K562 (cell line): Measurements from ENCODE around the gene NAV2. TPM values are rescaled to one million over a fixed set of nuclear protein-coding genes. Genes with fewer than 3 reads are reported as not detected.
A peak's percentile ranks its signal among the peaks of the same experiment; 100 is the strongest.

ENCODE experiments used
- ATAC-seq: fragments of 200-7000 bp; cut with Tn5 transposase; 3 replicates; pipeline ENCODE4 v1.9.1; 2020; ENCODE audit warnings: moderate library complexity
- BruUV-seq: library from RNA; stranded (reverse); fragments of 400-500 nt; replicated peaks from 2 replicates; lab custom pipeline; 2021; lab: Mats Ljungman, UMichigan
- CTCF ChIA-PET: fragments of 300-600 bp; formaldehyde crosslinking; extraction: SDS; loops from one replicate; lab custom pipeline; 2021; ENCODE audit warnings: low intra/inter-chr PET ratio; lab: Yijun Ruan, JAX
- POLR2A ChIA-PET: fragments of 300-600, 350-650 bp; sonication (Branson Sonifier 250); formaldehyde crosslinking; extraction: SDS; loops from one replicate; lab custom pipeline; 2021; ENCODE audit warnings: antibody characterized with exemption, inconsistent platforms; lab: Yijun Ruan, JAX
- DNase-seq, 4 experiments: peaks; one replicate each; pipeline versions ENCODE4 v3.0.0 to v3.0.0-alpha.2; 2011 to 2018; ENCODE audit warnings: low spot score in 3 of 4, mixed read lengths in 3 of 4; ENCODE audit errors: extremely low read depth in 1 of 4
- FAIRE-seq: peaks from 2 replicates; lab custom pipeline; 2011; peaks lifted over from hg19 to GRCh38; lab: Jason Lieb, UNC
- H2AFZ ChIP-seq: 2 replicates; pipeline ENCODE4 v1.6.0; 2011; ENCODE audit warnings: low read depth, low read length, control low read depth, inconsistent platforms
- H3K27ac ChIP-seq: fragments of 200-600 bp; 3 replicates; pipeline ENCODE4 v1.8.0; 2011; ENCODE audit warnings: low read depth, mild to moderate bottlenecking, control low read depth, inconsistent platforms, low read length, moderate library complexity, mixed read lengths; ENCODE audit errors: extremely low read depth
- H3K27me3 ChIP-seq, 2 experiments: fragments of 300-600 bp in 1 of 2; 2 replicates in 1 of 2; 3 replicates in 1 of 2; pipeline versions ENCODE4 v1.6.0 to v1.8.0; 2011; ENCODE audit warnings: inconsistent platforms in 2 of 2, low read length in 2 of 2, mild to moderate bottlenecking in 1 of 2, mixed read lengths in 1 of 2, moderate library complexity in 1 of 2; ENCODE audit not compliant: control insufficient read depth in 2 of 2, insufficient read depth in 2 of 2
- H3K36me3 ChIP-seq: fragments of 300-600 bp; 3 replicates; pipeline ENCODE4 v1.8.0; 2011; ENCODE audit warnings: mild to moderate bottlenecking, low read length, inconsistent platforms; ENCODE audit not compliant: control insufficient read depth, insufficient read depth
- H3K4me1 ChIP-seq, 2 experiments: fragments of 200-600 bp in 1 of 2; replicated peaks in 1 of 2; 2 replicates in 1 of 2; 3 replicates in 1 of 2; pipeline versions ENCODE4 v1.5.1 to v1.8.0; 2011; ENCODE audit warnings: inconsistent platforms in 2 of 2, low read length in 2 of 2, mild to moderate bottlenecking in 1 of 2, mixed read lengths in 1 of 2, moderate library complexity in 1 of 2; ENCODE audit not compliant: control insufficient read depth in 2 of 2, insufficient read depth in 2 of 2
- H3K4me2 ChIP-seq: 2 replicates; pipeline ENCODE4 v1.6.1; 2011; ENCODE audit warnings: low read length, control low read depth, inconsistent platforms, mixed read lengths; ENCODE audit not compliant: insufficient read depth
- H3K4me3 ChIP-seq: fragments of 200-600 bp; sonication (generic), shearing (Covaris generic); 2 replicates; pipeline ENCODE4 v1.5.1; 2016; ENCODE audit warnings: control low read depth, inconsistent platforms
- H3K79me2 ChIP-seq: fragments of 200-600 bp; 3 replicates; pipeline ENCODE4 v1.8.0; 2011; ENCODE audit warnings: low read length, inconsistent platforms; ENCODE audit not compliant: control insufficient read depth, insufficient read depth
- H3K9ac ChIP-seq, 2 experiments: 2 replicates each; pipeline versions ENCODE4 v1.6.0 to v1.6.1; 2011; ENCODE audit warnings: low read depth in 2 of 2, low read length in 2 of 2, control low read depth in 1 of 2, inconsistent platforms in 1 of 2, mild to moderate bottlenecking in 1 of 2, mixed read lengths in 1 of 2; ENCODE audit not compliant: insufficient read depth in 1 of 2
- H3K9me1 ChIP-seq: one replicate; pipeline ENCODE4 v1.6.0; 2011; ENCODE audit warnings: inconsistent platforms, mild to moderate bottlenecking, low read length, moderate library complexity; ENCODE audit not compliant: control insufficient read depth, insufficient read depth
- H3K9me3 ChIP-seq: replicated peaks from 2 replicates; pipeline ENCODE4 v1.5.1; 2011; ENCODE audit warnings: low read depth, low read length, inconsistent platforms; ENCODE audit not compliant: control insufficient read depth, insufficient read depth
- H4K20me1 ChIP-seq: replicated peaks from 2 replicates; pipeline ENCODE4 v1.6.1; 2011; ENCODE audit warnings: low read length, inconsistent platforms, mixed read lengths; ENCODE audit not compliant: control insufficient read depth, insufficient read depth
- NCOA6 ChIP-seq: fragments of 450-650 bp; IDR thresholded peaks from 2 replicates; pipeline ENCODE4 v1.6.1; 2017; ENCODE audit warnings: mild to moderate bottlenecking
- RBM25 ChIP-seq: fragments of 200-400 bp; formaldehyde crosslinking; IDR thresholded peaks from 2 replicates; pipeline ENCODE4 v1.6.1; 2018; ENCODE audit warnings: low read length, low read depth, moderate library complexity; ENCODE audit not compliant: severe bottlenecking
- TCF7L2 ChIP-seq: fragments of 150-350 bp; IDR thresholded peaks from 2 replicates; pipeline ENCODE4 v1.6.1; 2016; ENCODE audit warnings: low read depth, mild to moderate bottlenecking, low read length, moderate library complexity
- WGBS: fragments of 100-300 bp; shearing (Covaris generic); methylation state at CpG from one replicate; pipeline ENCODE4 v1.1.6; 2016; ENCODE audit warnings: low coverage, mixed read lengths; ENCODE audit not compliant: insufficient coverage; ENCODE audit errors: missing lambda C conversion rate; 5-methylcytosine and 5-hydroxymethylcytosine counted together
- in situ Hi-C: fragments of 300-500 bp; cut with MboI; formaldehyde crosslinking; loops from 4 replicates; pipeline ENCODE4 v1.15.0; 2018; ENCODE audit warnings: inconsistent platforms, mixed read lengths
- intact Hi-C: fragments of 100-400 bp; cut with micrococcal nuclease; formaldehyde crosslinking; loops from 2 replicates; pipeline ENCODE4 v1.14.2; 2022
- polyA plus RNA-seq, 8 experiments: library from polyadenylated mRNA; depleted of rRNA in 4 of 8; stranded (reverse) in 5 of 8; unstranded in 3 of 8; fragments of >200 nt; fragmentation: Nextera tagmentation in 2 of 8; fragmentation: Illumina TruSeq in 1 of 8; extraction: Ambion mirVana in 2 of 8; extraction: Trizol in 1 of 8; gene quantifications; 2 replicates each; pipeline versions ENCODE4 v1.2.1 to v1.2.3, GENCODE V29; 2011 to 2014; ENCODE audit warnings: inconsistent platforms in 1 of 8, missing spikeins in 1 of 8
- total RNA-seq, 7 experiments: library from RNA; depleted of rRNA in 6 of 7; stranded (reverse); fragments of >200 nt in 6 of 7; fragmentation: Illumina TruSeq in 2 of 7; extraction: Trizol in 2 of 7; gene quantifications; 2 replicates each; pipeline versions ENCODE4 v1.2.1 to v1.2.3, GENCODE V29; 2011 to 2021; ENCODE audit warnings: low replicate concordance in 1 of 7

NAV2 gene
- total and polyA plus RNA-seq, 9 of the 15 experiments (the other 6 are each of a cell fraction or from before 2014, with no cell fraction given), result 0.03 to 0.35 (median 0.05) TPM

GRCh38 chr11:19915808-19916207 is 203.2 kb downstream of the NAV2 start:
- TF ChIP-seq TCF7L2 (no peak), RBM25 (peak; percentile 84)
- FAIRE-seq, result no peak
- intact Hi-C loops, result no loop called here
- Histone ChIP-seq H3K79me2 (no peaks in the 10 kb centered on the region), H3K4me3 (no peak overlapping the region), H2AFZ (no peak overlapping the region), H3K4me1 (no peaks in the 10 kb centered on the region), H3K9me3 (no peaks in the 10 kb centered on the region), H3K27ac (no peak overlapping the region), H3K9me1 (peaks cover 3% of the 10 kb centered on the region), H3K36me3 (no peaks in the 10 kb centered on the region), H3K27me3 (peaks cover 12 to 13% of the 10 kb centered on the region in 2 experiments; a peak in 4 of 5 replicates), H3K9ac (no peak overlapping the region), H3K4me2 (no peak overlapping the region), H4K20me1 (no peaks in the 10 kb centered on the region)
- in situ Hi-C loops, result no loop called here
- no peak for ATAC-seq
- CTCF ChIA-PET, result no interaction called here
- no peak for DNase-seq
- POLR2A ChIA-PET, result interaction anchor here (0.6 kb wide), 1 partner anchor 13 kb away, joined by 3 read pairs; no protein-coding TSS in a partner anchor
- no TSS peak for BruUV-seq
- 0% methylated on average over 1 of the region's 1 CpG for WGBS

DNA sequence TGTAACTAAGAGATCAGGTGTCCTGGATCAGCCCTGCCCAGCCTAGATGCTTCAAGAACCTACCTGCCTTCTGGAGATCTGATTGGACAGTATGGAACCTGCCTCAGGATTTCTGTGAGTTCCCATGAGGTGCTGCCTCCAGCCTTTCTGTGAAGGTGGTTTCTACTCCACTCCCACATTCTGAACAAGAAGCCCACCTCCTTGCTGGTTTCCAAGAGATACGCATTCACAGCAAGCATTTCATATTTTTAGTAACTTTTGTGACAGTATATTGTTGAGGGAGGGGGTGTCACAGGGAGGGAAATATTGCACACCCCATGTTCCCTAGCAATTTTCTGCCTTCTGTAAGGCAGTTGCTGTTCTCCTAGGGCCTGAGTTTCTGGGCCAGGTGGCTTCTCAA is 204.4 kb downstream of the NAV2 start:
- no TSS peak for BruUV-seq
- Histone ChIP-seq H3K9me1 (no peaks in the 10 kb centered on the region), H3K27me3 (peaks cover 7 to 13% of the 10 kb centered on the region in 2 experiments; a peak in 3 of 5 replicates), H4K20me1 (no peaks in the 10 kb centered on the region), H3K4me1 (no peaks in the 10 kb centered on the region), H3K9me3 (no peaks in the 10 kb centered on the region), H2AFZ (no peak overlapping the region), H3K4me2 (no peak overlapping the region), H3K4me3 (no peak overlapping the region), H3K9ac (no peak overlapping the region), H3K27ac (no peak overlapping the region), H3K79me2 (no peaks in the 10 kb centered on the region), H3K36me3 (no peaks in the 10 kb centered on the region)
- DNase-seq (no peak), ATAC-seq (no peak), FAIRE-seq (no peak)
- POLR2A ChIA-PET, result interaction anchor here (0.6 to 1.0 kb wide), 3 partner anchors 14 to 276 kb away, joined by 3 read pairs; no protein-coding TSS in a partner anchor
- WGBS, result 0% methylated on average over 1 of the region's 1 CpG
- TF ChIP-seq NCOA6, result no peak
- in situ Hi-C loops (no loop called here), intact Hi-C loops (no loop called here)
- CTCF ChIA-PET, result no interaction called here
